ENCODE data around the gene ZNF648. TPM values are rescaled to one million over a fixed set of nuclear protein-coding genes. Genes with fewer than 3 reads are reported as not detected.
"Not testable (repeated sequence)": the region's sequence is repeated elsewhere in the genome, so short reads cannot be mapped to it uniquely, and the experiment has no call there.

Gene ZNF648
- total and polyA plus RNA-seq, 10 of the 15 experiments (the other 5 are each of a cell fraction or from before 2014, with no cell fraction given), result 0.05 TPM; not detected in 9

DNA sequence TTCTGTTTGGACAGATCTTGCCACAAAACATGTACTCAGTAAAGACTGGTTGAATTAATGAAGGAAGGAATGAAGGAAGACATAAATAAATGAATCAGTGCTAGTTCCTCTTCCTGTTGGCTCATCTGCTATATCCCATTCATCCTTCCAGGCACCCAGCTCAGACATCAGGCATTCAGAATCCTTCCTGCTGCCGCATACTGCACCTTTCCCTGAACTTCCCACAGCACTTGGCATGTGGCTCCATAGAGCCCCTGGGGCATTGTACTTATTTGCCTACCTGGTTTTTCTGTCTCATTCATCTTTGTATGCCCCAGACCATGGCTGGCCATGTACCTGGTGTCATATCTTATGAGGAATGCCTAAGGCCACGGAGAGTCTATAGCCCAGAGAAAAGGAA lies 34.4 kb upstream of the ZNF648 start:
- RAD21 ChIA-PET (ENCODE audit: unreplicated experiment), result interaction anchor here (1.3 kb wide), 1 partner anchor 47 kb away, joined by 3 read pairs; no protein-coding TSS in a partner anchor
- in situ Hi-C loops (cut with MboI), result no loop called here
- CTCF ChIA-PET, result no interaction called here

DNA sequence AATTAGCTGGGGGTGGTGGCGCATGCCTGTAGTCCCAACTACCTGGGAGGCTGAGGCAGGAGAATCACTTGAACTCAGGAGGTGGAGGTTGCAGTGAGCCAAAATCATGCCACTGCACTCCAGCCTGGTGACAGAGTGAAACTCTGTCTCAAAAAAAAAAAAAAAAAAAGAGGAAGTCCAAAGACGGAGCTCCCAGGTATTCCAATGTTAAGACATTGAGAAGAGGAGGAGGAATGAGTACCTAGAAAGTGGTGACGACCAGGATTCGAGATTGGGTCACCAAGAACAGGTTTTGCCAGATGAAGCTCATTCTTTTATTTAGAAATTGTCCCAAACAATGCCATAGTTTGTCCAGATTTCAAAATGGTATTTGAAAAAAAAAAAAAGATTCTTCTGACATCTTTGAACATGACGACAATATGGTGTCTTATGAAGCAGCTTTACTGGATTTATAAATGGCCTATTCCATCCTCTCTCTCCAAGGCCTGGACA lies 33.0 kb upstream of the ZNF648 start:
- DNase-seq (ENCODE audit: low read depth, low spot score); BruUV-seq (replicated peaks); H2AFZ ChIP-seq (ENCODE audit: control insufficient read depth, low read depth, low read length); H4K20me1 ChIP-seq (ENCODE audit: control insufficient read depth, insufficient read depth); H3K9me3 ChIP-seq (replicated peaks; ENCODE audit: control insufficient read depth, insufficient read depth, low read length); H3K9ac ChIP-seq (ENCODE audit: control insufficient read depth, insufficient read depth, low read length); H3K4me1 ChIP-seq (ENCODE audit: control insufficient read depth, insufficient read depth, low read length); ATAC-seq; H3K27ac ChIP-seq (ENCODE audit: control insufficient read depth, insufficient read depth); H3K36me3 ChIP-seq (ENCODE audit: control insufficient read depth in 2 of 2, insufficient read depth in 2 of 2, low read length in 1 of 2); FAIRE-seq; intact Hi-C loops (cut with micrococcal nuclease; ENCODE audit: unreplicated experiment); H3K79me2 ChIP-seq (ENCODE audit: control insufficient read depth, insufficient read depth, low read length); in situ Hi-C loops (cut with MboI); H3K27me3 ChIP-seq (replicated peaks in 1 of 2; ENCODE audit: control insufficient read depth in 2 of 2, insufficient read depth in 2 of 2, low read length in 1 of 2); H3K4me3 ChIP-seq; H3K4me2 ChIP-seq (ENCODE audit: control insufficient read depth, insufficient read depth): not testable (repeated sequence)
- RAD21 ChIA-PET (ENCODE audit: unreplicated experiment), result interaction anchor here (0.6 to 1.3 kb wide), 3 partner anchors 9 to 335 kb away, joined by 3 to 7 read pairs (median 3); no protein-coding TSS in a partner anchor
- CTCF ChIA-PET, result interaction anchor here (0.7 to 2.2 kb wide), 5 partner anchors 10 to 302 kb away, joined by 3 to 14 read pairs (median 5); no protein-coding TSS in a partner anchor
- WGBS (ENCODE audit: insufficient coverage, insufficient replicate concordance, low lambda C conversion rate, missing lambda C conversion rate), result 31% methylated on average over 5 of the region's 5 CpGs
- POLR2A ChIA-PET, result interaction anchor here (0.8 kb wide), 1 partner anchor 19 kb away, joined by 3 read pairs; no protein-coding TSS in a partner anchor
- SMC1A ChIA-PET (ENCODE audit: uncharacterized antibody, unreplicated experiment), result interaction anchor here (0.7 to 1.7 kb wide), 2 partner anchors 9 to 81 kb away, joined by 3 to 6 read pairs; no protein-coding TSS in a partner anchor

More for the DNA sequence above, 34.4 kb upstream of the ZNF648 start:
- no peak for DNase-seq (ENCODE audit: low read depth, low spot score)
- ATAC-seq, result no peak
- H3K4me1 ChIP-seq (ENCODE audit: control insufficient read depth, insufficient read depth, low read length), result no peaks in the 10 kb centered on the region
- TF ChIP-seq, protein P1, sequence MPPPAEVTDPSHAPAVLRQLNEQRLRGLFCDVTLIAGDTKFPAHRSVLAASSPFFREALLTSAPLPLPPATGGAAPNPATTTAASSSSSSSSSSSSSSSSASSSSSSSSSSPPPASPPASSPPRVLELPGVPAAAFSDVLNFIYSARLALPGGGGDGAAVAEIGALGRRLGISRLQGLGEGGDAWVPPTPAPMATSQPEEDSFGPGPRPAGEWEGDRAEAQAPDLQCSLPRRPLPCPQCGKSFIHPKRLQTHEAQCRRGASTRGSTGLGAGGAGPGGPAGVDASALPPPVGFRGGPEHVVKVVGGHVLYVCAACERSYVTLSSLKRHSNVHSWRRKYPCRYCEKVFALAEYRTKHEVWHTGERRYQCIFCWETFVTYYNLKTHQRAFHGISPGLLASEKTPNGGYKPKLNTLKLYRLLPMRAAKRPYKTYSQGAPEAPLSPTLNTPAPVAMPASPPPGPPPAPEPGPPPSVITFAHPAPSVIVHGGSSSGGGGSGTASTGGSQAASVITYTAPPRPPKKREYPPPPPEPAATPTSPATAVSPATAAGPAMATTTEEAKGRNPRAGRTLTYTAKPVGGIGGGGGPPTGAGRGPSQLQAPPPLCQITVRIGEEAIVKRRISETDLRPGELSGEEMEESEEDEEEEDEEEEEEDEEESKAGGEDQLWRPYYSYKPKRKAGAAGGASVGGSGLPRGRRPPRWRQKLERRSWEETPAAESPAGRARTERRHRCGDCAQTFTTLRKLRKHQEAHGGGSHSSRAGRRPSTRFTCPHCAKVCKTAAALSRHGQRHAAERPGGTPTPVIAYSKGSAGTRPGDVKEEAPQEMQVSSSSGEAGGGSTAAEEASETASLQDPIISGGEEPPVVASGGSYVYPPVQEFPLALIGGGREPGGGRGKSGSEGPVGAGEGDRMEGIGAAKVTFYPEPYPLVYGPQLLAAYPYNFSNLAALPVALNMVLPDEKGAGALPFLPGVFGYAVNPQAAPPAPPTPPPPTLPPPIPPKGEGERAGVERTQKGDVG (CRISPR knock-in tag; IDR thresholded peaks at IDR 0.05), result no peak
- TF ChIP-seq ATF7 (IDR thresholded peaks at IDR 0.05; ENCODE audit: low read depth), result no peak
- TF ChIP-seq RB1 (IDR thresholded peaks at IDR 0.05; ENCODE audit: borderline replicate concordance), result no peak
- no peak overlapping the region for H3K4me3 ChIP-seq
- no peak overlapping the region for H3K27ac ChIP-seq (ENCODE audit: control insufficient read depth, insufficient read depth)
- no TSS peak for BruUV-seq (replicated peaks)
- no peak for FAIRE-seq
- no peaks in the 10 kb centered on the region for H4K20me1 ChIP-seq (ENCODE audit: control insufficient read depth, insufficient read depth)
- SMC1A ChIA-PET (ENCODE audit: uncharacterized antibody, unreplicated experiment), result no interaction called here
- H3K9me3 ChIP-seq (replicated peaks; ENCODE audit: control insufficient read depth, insufficient read depth, low read length), result no peaks in the 10 kb centered on the region
- H3K4me2 ChIP-seq (ENCODE audit: control insufficient read depth, insufficient read depth), result no peak overlapping the region
- POLR2A ChIA-PET, result no interaction called here
- H2AFZ ChIP-seq (ENCODE audit: control insufficient read depth, low read depth, low read length), result no peak overlapping the region
- intact Hi-C loops (cut with micrococcal nuclease; ENCODE audit: unreplicated experiment), result no loop called here
- H3K36me3 ChIP-seq (ENCODE audit: control insufficient read depth in 2 of 2, insufficient read depth in 2 of 2, low read length in 1 of 2), result no peaks in the 10 kb centered on the region
- no peak overlapping the region for H3K9ac ChIP-seq (ENCODE audit: control insufficient read depth, insufficient read depth, low read length)
- H3K79me2 ChIP-seq (ENCODE audit: control insufficient read depth, insufficient read depth, low read length), result no peaks in the 10 kb centered on the region
- WGBS (ENCODE audit: insufficient coverage, insufficient replicate concordance, low lambda C conversion rate, missing lambda C conversion rate), result 5% methylated on average over 2 of the region's 2 CpGs
- peaks cover 0 to 2% of the 10 kb centered on the region in 2 experiments; a peak in 2 of 4 replicates for H3K27me3 ChIP-seq (replicated peaks in 1 of 2; ENCODE audit: control insufficient read depth in 2 of 2, insufficient read depth in 2 of 2, low read length in 1 of 2)

Measured in GM12878 (cell line).